RWPE2 (cell line): Measurements from ENCODE around the gene RIN1.

Source experiments
- ATAC-seq: fragments of 200-7000 bp; cut with Tn5 transposase; 3 replicates; pipeline ENCODE4 v1.9.1; 2021; ENCODE audit warnings: low read depth
- DNase-seq: peaks from one replicate; pipeline ENCODE4 v3.0.0-alpha.2; 2020; ENCODE audit warnings: low spot score
- H3K27ac ChIP-seq: fragments of 450-650 bp; 2 replicates; pipeline ENCODE4 v1.5.1; 2017; ENCODE audit warnings: mild to moderate bottlenecking; ENCODE audit not compliant: poor library complexity, severe bottlenecking
- H3K27me3 ChIP-seq: fragments of 250-450 bp; sonication (Bioruptor Pico); 2 replicates; pipeline ENCODE4 v1.5.1; 2021; ENCODE audit warnings: mild to moderate bottlenecking, moderate library complexity; ENCODE audit not compliant: insufficient read depth, poor library complexity, severe bottlenecking
- H3K36me3 ChIP-seq: fragments of 250-450 bp; sonication (Bioruptor Pico); 2 replicates; pipeline ENCODE4 v1.5.1; 2020; ENCODE audit warnings: low read depth, mild to moderate bottlenecking, moderate library complexity
- H3K4me1 ChIP-seq: fragments of 250-450 bp; sonication (Bioruptor Pico); 2 replicates; pipeline ENCODE4 v1.5.1; 2021; ENCODE audit warnings: mild to moderate bottlenecking, moderate library complexity; ENCODE audit not compliant: insufficient read depth, poor library complexity, severe bottlenecking
- H3K4me3 ChIP-seq: fragments of 250-450 bp; sonication (Bioruptor Pico); 2 replicates; pipeline ENCODE4 v1.5.1; 2021; ENCODE audit warnings: mild to moderate bottlenecking, moderate library complexity; ENCODE audit not compliant: severe bottlenecking
- H3K9me3 ChIP-seq: fragments of 250-450 bp; sonication (Bioruptor Pico); 2 replicates; pipeline ENCODE4 v1.5.1; 2021; ENCODE audit warnings: mild to moderate bottlenecking, moderate library complexity; ENCODE audit not compliant: severe bottlenecking
- TF ChIP-seq, protein P1 (sequence below): fragments of 450-650 bp; IDR thresholded peaks from one replicate; pipeline ENCODE4 v1.5.1; 2017; ENCODE audit warnings: mild to moderate bottlenecking, moderate library complexity; ENCODE audit not compliant: poor library complexity, severe bottlenecking

RIN1 gene

GRCh38 chr11:66363187-66363601 lies 27.0 kb upstream of the RIN1 start:
- H3K36me3 ChIP-seq, result peaks cover 18% of the 10 kb centered on the region; the same call in 1 of the 2 replicates
- H3K27ac ChIP-seq, result no peak overlapping the region
- ATAC-seq, result no peak
- H3K4me3 ChIP-seq, result no peak overlapping the region
- H3K9me3 ChIP-seq, result no peaks in the 10 kb centered on the region
- H3K27me3 ChIP-seq, result no peaks in the 10 kb centered on the region
- no peak for DNase-seq
- no peaks in the 10 kb centered on the region for H3K4me1 ChIP-seq
- TF ChIP-seq, protein P1, sequence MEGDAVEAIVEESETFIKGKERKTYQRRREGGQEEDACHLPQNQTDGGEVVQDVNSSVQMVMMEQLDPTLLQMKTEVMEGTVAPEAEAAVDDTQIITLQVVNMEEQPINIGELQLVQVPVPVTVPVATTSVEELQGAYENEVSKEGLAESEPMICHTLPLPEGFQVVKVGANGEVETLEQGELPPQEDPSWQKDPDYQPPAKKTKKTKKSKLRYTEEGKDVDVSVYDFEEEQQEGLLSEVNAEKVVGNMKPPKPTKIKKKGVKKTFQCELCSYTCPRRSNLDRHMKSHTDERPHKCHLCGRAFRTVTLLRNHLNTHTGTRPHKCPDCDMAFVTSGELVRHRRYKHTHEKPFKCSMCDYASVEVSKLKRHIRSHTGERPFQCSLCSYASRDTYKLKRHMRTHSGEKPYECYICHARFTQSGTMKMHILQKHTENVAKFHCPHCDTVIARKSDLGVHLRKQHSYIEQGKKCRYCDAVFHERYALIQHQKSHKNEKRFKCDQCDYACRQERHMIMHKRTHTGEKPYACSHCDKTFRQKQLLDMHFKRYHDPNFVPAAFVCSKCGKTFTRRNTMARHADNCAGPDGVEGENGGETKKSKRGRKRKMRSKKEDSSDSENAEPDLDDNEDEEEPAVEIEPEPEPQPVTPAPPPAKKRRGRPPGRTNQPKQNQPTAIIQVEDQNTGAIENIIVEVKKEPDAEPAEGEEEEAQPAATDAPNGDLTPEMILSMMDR, result no peak

GRCh38 chr11:66362481-66363147 lies 26.4 kb upstream of the RIN1 start:
- Histone ChIP-seq H3K27ac (no peak overlapping the region), H3K27me3 (no peaks in the 10 kb centered on the region), H3K9me3 (no peaks in the 10 kb centered on the region), H3K36me3 (peaks cover 18% of the 10 kb centered on the region; the same call in 1 of the 2 replicates), H3K4me1 (no peaks in the 10 kb centered on the region), H3K4me3 (no peak overlapping the region)
- DNase-seq (no peak), ATAC-seq (no peak)
- TF ChIP-seq, protein P1, result no peak

GRCh38 chr11:66361502-66361941 lies 25.3 kb upstream of the RIN1 start:
- DNase-seq, result no peak
- Histone ChIP-seq H3K4me1 (no peaks in the 10 kb centered on the region), H3K9me3 (no peaks in the 10 kb centered on the region), H3K4me3 (no peak overlapping the region), H3K27me3 (no peaks in the 10 kb centered on the region), H3K27ac (no peak overlapping the region), H3K36me3 (peaks cover 12% of the 10 kb centered on the region; the same call in 1 of the 2 replicates)
- TF ChIP-seq, protein P1, result no peak
- ATAC-seq, result peak; percentile 5; the same call in 1 of the 3 replicates

DNA sequence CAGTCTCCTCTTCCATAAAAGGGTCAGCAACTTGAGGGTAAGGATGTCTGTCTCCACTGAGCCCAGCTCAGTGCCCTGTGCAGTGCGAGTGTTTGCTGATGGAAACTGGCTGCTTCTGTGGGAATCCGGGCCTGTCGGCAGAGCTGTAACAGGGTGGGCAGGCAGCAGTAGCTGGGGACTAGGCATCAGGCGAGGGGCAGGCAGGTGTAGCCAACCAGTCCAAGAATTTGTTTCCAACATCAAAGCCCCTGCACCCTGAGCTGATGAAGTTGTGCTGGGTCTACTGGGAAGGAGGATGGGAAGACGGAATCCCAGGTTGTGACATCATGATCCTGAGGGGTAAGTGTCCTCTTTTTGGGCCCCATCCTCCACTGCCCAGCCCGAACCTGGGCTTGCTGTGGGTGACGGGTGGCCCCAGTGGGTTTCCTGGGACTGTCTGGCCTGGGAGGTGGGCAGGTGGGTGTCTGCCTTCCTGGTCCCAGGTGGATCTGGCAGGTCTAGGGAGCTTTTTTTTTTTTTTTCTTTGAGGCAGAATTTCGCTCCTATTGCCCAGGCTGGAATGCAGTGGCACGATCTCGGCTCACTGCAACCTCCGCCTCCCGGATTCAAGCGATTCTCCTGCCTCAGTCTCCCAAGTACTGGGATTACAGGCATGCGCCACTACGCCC lies 24.3 kb upstream of the RIN1 start:
- ATAC-seq, result no peak
- no peak overlapping the region for H3K4me3 ChIP-seq

More for the DNA sequence above, 24.3 kb upstream of the RIN1 start:
- DNase-seq, result no peak
- TF ChIP-seq, protein P1, result no peak
- H3K27me3 ChIP-seq, result no peaks in the 10 kb centered on the region
- H3K4me1 ChIP-seq, result no peaks in the 10 kb centered on the region
- no peak overlapping the region for H3K27ac ChIP-seq
- H3K9me3 ChIP-seq, result no peaks in the 10 kb centered on the region
- peaks cover 12% of the 10 kb centered on the region; the same call in 1 of the 2 replicates for H3K36me3 ChIP-seq
